Peyer's patch (tissue), 4 donors: ENCODE results near the gene PLS1.

ENCODE experiments used
- POLR2A ChIP-seq, 2 donors: fragments of 450-650 bp; IDR thresholded peaks; one replicate each; pipeline ENCODE4 v1.5.1; 2017; ENCODE audit warnings: antibody characterized with exemption in 2 of 2, mild to moderate bottlenecking in 2 of 2, moderate library complexity in 2 of 2
- TF ChIP-seq, protein P1 (sequence below), 6 experiments: fragments of 450-650 bp in 4 of 6; fragments of 200-600 bp in 2 of 6; sonication (generic) in 1 of 6; IDR thresholded peaks; one replicate each; pipeline ENCODE4 v1.5.1; 2017 to 2019; ENCODE audit warnings: antibody characterized with exemption in 6 of 6, mild to moderate bottlenecking in 3 of 6, moderate library complexity in 1 of 6

DNA sequence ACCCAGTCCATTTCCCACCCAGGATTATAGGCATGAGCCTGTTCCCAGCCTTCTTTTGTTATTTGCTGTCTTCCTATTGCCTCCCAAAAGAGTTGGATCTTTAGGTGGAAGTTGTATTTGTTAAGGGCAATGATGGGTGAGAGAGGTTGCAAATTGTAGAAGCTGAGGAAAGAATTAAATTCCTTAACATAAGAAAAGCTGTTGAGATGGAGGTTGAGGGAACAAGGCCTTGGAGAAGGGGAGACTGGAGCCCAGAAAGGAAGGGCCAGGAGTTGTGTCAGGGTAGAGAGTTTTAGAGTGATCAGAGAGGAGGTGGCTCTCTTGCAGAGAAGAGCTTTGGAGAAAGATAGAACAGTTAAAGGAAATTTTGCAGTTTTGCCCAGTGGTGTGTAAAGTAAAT is 46.8 kb downstream of the PLS1 start:
- TF ChIP-seq, protein P1, sequence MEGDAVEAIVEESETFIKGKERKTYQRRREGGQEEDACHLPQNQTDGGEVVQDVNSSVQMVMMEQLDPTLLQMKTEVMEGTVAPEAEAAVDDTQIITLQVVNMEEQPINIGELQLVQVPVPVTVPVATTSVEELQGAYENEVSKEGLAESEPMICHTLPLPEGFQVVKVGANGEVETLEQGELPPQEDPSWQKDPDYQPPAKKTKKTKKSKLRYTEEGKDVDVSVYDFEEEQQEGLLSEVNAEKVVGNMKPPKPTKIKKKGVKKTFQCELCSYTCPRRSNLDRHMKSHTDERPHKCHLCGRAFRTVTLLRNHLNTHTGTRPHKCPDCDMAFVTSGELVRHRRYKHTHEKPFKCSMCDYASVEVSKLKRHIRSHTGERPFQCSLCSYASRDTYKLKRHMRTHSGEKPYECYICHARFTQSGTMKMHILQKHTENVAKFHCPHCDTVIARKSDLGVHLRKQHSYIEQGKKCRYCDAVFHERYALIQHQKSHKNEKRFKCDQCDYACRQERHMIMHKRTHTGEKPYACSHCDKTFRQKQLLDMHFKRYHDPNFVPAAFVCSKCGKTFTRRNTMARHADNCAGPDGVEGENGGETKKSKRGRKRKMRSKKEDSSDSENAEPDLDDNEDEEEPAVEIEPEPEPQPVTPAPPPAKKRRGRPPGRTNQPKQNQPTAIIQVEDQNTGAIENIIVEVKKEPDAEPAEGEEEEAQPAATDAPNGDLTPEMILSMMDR (IDR thresholded peaks at IDR 0.05) = no peak
- TF ChIP-seq POLR2A (IDR thresholded peaks at IDR 0.05) = no peak
